Retinal pigment epithelial cell (primary cell): ENCODE results near the gene HACL1.

Source experiments
- DNase-seq: peaks from one replicate; pipeline ENCODE4 v3.0.0-alpha.2; 2010; ENCODE audit warnings: low read depth
- H3K4me3 ChIP-seq: 2 replicates; pipeline ENCODE4 v1.5.1; 2011; ENCODE audit warnings: mild to moderate bottlenecking, low read length, control low read depth, moderate library complexity
- TF ChIP-seq, protein P1 (sequence below): conservative IDR thresholded peaks from 2 replicates; pipeline ENCODE4 v1.5.1; 2011; ENCODE audit warnings: low read depth, low read length, control low read depth, inconsistent platforms

Gene HACL1

DNA sequence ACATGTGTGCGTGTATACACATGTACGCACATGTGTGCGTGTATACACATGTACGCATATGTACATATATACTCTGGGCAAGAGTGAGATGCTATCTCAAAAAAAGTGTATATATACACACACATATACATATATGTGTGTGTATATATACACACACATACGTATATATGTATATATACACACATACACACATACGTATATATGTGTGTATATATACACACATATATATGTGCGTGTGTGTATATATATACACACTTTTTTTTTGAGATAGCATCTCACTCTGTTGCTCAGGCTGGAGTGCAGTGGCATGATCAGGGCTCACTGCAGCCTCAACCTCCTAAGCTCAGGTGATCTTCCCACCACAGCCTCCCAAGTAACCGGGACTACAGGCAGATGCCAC, 8.4 kb downstream of the HACL1 start:
- no peak overlapping the region for H3K4me3 ChIP-seq
- DNase-seq = no peak
- TF ChIP-seq, protein P1, sequence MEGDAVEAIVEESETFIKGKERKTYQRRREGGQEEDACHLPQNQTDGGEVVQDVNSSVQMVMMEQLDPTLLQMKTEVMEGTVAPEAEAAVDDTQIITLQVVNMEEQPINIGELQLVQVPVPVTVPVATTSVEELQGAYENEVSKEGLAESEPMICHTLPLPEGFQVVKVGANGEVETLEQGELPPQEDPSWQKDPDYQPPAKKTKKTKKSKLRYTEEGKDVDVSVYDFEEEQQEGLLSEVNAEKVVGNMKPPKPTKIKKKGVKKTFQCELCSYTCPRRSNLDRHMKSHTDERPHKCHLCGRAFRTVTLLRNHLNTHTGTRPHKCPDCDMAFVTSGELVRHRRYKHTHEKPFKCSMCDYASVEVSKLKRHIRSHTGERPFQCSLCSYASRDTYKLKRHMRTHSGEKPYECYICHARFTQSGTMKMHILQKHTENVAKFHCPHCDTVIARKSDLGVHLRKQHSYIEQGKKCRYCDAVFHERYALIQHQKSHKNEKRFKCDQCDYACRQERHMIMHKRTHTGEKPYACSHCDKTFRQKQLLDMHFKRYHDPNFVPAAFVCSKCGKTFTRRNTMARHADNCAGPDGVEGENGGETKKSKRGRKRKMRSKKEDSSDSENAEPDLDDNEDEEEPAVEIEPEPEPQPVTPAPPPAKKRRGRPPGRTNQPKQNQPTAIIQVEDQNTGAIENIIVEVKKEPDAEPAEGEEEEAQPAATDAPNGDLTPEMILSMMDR = no peak

GRCh38 chr3:15591928-15592327, 9.4 kb downstream of the HACL1 start:
- TF ChIP-seq, protein P1 = no peak
- no peak overlapping the region for H3K4me3 ChIP-seq
- DNase-seq = no peak

DNA sequence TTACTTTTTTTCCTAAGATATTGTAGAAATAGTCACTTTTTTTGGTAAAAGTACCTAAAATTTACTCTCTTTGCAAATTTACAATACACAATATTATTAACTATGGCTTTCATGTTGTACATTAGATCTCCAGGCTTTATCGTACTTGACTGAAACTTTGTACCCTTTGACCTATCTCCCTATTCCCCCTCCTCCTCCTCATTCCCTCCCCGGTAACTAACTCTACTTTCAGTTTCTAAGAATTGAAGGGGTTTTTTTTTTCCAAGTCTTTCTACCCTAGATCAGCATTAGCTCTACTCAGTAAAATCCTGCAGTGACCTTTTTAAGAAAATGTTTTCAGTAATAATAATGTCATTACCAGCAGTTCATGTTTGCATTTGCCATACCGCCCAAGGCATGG, 10.1 kb downstream of the HACL1 start:
- H3K4me3 ChIP-seq = no peak overlapping the region
- TF ChIP-seq, protein P1 = no peak
- DNase-seq = no peak

DNA sequence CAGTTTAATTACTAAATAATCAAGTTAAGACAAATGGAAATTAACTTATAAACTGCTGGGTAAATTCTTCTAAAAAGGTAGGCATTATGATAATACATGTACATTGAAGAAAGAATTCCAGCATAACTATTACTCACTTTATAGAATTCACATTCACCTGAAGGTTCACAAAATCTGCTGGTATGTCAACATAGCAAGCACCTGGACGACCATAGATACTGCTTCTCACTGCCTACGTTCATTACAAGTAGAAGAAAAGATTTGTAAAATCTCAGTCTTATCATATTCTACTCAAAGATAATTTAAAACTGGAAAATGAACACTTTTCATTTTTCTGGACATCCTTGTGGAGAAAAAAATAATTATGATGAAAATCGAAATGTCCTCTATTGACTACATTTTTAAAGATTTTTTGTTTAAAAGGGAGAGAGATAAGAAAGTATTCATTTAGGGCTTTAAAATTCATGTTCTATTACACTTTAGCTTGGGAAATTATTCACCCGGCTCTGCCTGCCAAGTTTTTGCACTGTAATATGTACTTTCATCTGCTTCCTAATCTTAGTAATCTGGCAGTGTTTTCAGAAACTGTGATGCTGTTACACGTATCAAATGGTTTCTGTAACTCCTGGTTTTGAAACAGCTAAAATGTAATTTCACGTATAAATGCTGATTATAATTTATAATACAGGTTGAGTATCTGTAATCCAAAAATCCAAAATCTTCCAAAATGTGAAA, 16.1 kb downstream of the HACL1 start:
- DNase-seq = no peak
- H3K4me3 ChIP-seq = no peak overlapping the region
- TF ChIP-seq, protein P1 = no peak

DNA sequence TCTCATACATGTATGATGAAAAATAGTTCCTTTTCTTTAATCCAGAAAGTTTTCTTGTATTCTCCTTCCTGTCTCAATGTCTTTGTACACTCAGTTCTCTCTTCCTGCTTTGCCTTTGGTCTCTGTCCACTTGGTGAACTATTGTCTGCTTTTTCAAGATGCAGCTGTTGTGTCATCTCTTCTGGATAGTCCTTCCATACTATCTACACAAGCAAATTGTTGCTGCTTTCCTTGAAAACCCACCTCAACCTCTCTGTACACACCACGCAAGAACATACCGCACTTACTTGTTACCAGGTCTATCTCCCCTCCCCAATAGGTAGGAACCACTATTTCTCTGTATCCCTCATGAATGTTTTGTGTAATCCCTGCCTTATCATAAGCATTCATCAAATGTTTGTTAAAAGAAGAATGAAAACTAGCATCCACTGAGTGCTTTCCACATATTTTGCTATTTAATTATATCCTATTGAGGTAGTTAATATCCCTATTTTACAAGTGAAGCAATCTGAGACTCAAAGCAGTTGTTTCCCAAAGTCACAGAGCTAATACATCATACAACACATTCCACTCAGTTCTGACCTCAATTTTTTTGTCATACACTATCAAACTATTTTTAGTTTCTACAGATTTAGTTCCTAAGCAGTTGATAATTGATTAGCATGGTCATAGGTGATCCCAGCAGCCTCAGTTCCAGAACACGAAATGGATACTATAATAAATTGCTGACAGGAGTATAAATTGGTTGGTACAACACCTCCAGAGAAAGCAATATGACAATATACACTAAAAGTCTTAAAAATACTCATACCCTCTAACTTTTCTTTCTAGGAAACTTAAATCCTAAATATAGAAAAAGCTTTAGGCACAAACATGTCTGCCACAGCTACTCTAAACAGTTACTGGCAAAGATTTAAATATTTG, 19.6 kb downstream of the HACL1 start:
- H3K4me3 ChIP-seq = no peak overlapping the region
- TF ChIP-seq, protein P1 = no peak
- DNase-seq = no peak

GRCh38 chr3:15579051-15579450, 22.3 kb downstream of the HACL1 start:
- no peak overlapping the region for H3K4me3 ChIP-seq
- TF ChIP-seq, protein P1 = no peak
- no peak for DNase-seq
